HCT116 (cell line): ENCODE measurements around the gene TNNI2.

Experiments
- CBX3 ChIP-seq: IDR thresholded peaks from 2 replicates; pipeline ENCODE4 v1.6.1; 2012; ENCODE audit warnings: low read depth
- CTCF ChIP-seq, 3 experiments: fragments of 200-600 bp in 1 of 3; sonication (generic) in 1 of 3; IDR thresholded peaks in 2 of 3; conservative IDR thresholded peaks in 1 of 3; 2 replicates each; pipeline ENCODE4 v1.5.1; 2012 to 2017; ENCODE audit warnings: low read depth in 2 of 3, low read length in 2 of 3, antibody characterized with exemption in 1 of 3, borderline replicate concordance in 1 of 3, control low read depth in 1 of 3, mild to moderate bottlenecking in 1 of 3, mixed read lengths in 1 of 3, mixed run types in 1 of 3, moderate library complexity in 1 of 3; ENCODE audit not compliant: insufficient read depth in 1 of 3
- ZNF274 ChIP-seq: fragments of 200-500 bp; sonication (Bioruptor generic); IDR thresholded peaks from 2 replicates; pipeline ENCODE4 v1.6.1; 2014; ENCODE audit warnings: mild to moderate bottlenecking, low read depth, low read length, inconsistent platforms

- TF ChIP-seq ZNF274 (no peak), CTCF (IDR thresholded peaks at IDR 0.05 in 2 of 3, conservative IDR thresholded peaks at IDR 0.05 in 1 of 3; ENCODE audit: borderline replicate concordance in 1 of 3, insufficient read depth in 1 of 3, low read depth in 2 of 3, low read length in 2 of 3) (no peak), CBX3 (no peak)
Measured at GRCh38 chr11:1843098-1843473, 4.3 kb downstream of the TNNI2 start.
